HL-60 (cell line): ENCODE results near the gene FBRS.
A peak's percentile ranks its signal among the peaks of the same experiment; 100 is the strongest.

Experiments used
- DNase-seq, 2 experiments: peaks; one replicate each; pipeline ENCODE4 v3.0.0-alpha.2; 2010 to 2020; ENCODE audit warnings: low read depth in 1 of 2, low spot score in 1 of 2
- H3K27ac ChIP-seq: fragments of 250-450 bp; sonication (Bioruptor Pico); replicated peaks from 2 replicates; pipeline ENCODE4 v1.5.1; 2020; ENCODE audit warnings: mild to moderate bottlenecking, moderate library complexity
- H3K27me3 ChIP-seq: fragments of 250-450 bp; sonication (Bioruptor Pico); 2 replicates; pipeline ENCODE4 v1.5.1; 2021; ENCODE audit warnings: mild to moderate bottlenecking, moderate library complexity; ENCODE audit not compliant: insufficient read depth, poor library complexity, severe bottlenecking
- H3K4me3 ChIP-seq: replicated peaks from 2 replicates; pipeline ENCODE4 v1.5.1; 2011; ENCODE audit warnings: mild to moderate bottlenecking, control low read depth, low read length; ENCODE audit not compliant: insufficient read depth
- GABPA ChIP-seq: IDR thresholded peaks from 2 replicates; pipeline ENCODE4 v1.6.1; 2012; ENCODE audit warnings: low read depth
- POLR2AphosphoS5 ChIP-seq: IDR thresholded peaks from 2 replicates; pipeline ENCODE4 v1.6.1; 2012; ENCODE audit warnings: low read depth
- SPI1 ChIP-seq: IDR thresholded peaks from 2 replicates; pipeline ENCODE4 v1.6.1; 2012; ENCODE audit warnings: low read depth, mild to moderate bottlenecking, borderline replicate concordance
- TF ChIP-seq, protein P1 (sequence below): IDR thresholded peaks from 2 replicates; pipeline ENCODE4 v1.6.1; 2012; ENCODE audit warnings: low read depth; ENCODE audit not compliant: insufficient replicate concordance
- TF ChIP-seq, protein P2 (sequence below): IDR thresholded peaks from one replicate; pipeline ENCODE4 v1.5.1; 2011; ENCODE audit warnings: low read length, control low read depth, inconsistent platforms; ENCODE audit not compliant: insufficient read depth

FBRS gene

DNA sequence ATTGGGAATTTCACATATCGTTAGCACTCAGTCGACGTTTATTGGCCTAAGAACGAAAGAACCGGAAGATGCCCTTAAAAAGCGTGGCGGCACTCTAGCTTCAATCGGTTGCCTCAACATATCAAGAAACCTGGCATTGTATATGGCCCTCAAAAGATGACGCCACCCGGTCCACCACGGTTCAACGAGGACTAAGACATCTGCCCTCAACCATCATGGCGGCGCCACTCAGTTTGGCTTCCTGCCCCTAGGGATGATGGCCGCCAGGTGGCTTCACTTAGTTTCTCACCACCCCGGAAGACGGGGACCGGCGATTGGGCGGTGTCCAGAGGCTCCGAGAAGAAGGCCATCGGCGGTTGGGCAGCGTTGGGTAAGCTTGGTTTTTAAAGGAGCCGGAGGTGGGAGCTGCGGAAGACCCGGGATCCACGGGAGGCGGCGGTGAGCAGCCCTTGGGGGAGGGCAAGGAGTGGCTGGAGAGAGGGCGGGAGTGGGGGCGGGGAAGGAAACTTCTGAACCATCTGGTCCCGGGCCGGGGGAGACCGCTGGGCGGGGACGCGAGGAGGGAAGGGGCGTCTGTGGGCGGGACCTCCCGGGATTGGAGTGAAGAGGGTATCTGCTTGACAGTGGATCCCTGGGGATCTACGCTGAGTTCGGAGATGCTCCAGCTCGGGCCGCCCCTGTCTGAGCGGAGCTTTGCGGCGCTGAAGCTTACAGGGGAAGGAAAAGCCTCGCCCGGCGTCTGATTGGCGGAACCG lies 7.7 kb upstream of the FBRS start, which contains the start of gene PRR14:
PRR14 (plus strand) TSS at position 592 of the 755 bp plus-strand sequence. CDS start 686 bp downstream, outside the sequence.
- peak; percentile 99 to 100 for DNase-seq
- peak within 1 kb of the TSS; percentile 87 for H3K27ac ChIP-seq

DNA sequence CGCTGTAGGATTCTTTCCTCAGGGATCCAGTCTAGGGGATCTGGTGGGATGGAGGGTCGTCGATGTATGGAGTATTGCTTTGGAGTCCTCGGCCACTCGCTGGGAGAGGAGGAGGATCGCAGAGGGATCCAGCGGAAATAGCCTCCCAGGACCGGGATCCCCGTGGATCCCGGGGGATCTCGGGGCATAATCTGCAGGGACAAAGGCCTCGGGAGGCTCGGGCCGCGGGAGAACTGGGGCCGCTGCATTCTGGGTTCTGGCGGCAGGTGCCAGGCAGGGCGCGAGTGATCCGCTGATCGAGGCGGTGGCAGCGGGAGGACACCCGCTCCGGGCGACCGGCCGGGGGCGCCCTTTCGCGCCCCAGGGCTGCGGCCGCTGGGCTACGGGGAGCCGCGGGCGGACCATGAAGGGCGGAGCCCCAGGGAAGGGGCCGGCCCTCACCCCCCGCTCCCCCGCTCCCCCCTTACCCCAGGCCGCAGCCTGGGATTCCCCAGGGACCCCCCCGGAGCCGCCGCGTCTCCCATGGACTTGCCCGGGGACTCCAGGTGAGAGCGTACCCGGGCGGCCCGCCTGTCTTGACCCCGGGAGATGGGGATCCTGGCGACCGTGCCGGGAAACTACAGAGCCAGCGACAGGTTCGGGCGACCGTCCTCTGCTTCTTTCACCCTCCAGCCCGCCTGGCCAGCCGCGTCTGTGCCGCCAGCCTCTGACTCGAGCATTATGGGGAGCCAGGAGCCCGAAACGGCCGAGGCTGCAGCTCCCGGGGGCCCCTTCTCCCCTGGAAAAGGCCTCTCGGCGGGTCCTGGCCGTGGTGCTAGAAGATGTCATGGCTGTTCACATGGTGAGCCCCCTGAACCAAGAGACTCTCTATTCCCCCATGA lies 6.9 kb upstream of the FBRS start:
- no peaks in the 10 kb centered on the region for H3K27me3 ChIP-seq
- peak; percentile 56 to 69 for DNase-seq
- peak overlapping the region; percentile 87 for H3K27ac ChIP-seq
- TF ChIP-seq GABPA (no peak), POLR2AphosphoS5 (peak; percentile 45), SPI1 (no peak)
- TF ChIP-seq, protein P1, sequence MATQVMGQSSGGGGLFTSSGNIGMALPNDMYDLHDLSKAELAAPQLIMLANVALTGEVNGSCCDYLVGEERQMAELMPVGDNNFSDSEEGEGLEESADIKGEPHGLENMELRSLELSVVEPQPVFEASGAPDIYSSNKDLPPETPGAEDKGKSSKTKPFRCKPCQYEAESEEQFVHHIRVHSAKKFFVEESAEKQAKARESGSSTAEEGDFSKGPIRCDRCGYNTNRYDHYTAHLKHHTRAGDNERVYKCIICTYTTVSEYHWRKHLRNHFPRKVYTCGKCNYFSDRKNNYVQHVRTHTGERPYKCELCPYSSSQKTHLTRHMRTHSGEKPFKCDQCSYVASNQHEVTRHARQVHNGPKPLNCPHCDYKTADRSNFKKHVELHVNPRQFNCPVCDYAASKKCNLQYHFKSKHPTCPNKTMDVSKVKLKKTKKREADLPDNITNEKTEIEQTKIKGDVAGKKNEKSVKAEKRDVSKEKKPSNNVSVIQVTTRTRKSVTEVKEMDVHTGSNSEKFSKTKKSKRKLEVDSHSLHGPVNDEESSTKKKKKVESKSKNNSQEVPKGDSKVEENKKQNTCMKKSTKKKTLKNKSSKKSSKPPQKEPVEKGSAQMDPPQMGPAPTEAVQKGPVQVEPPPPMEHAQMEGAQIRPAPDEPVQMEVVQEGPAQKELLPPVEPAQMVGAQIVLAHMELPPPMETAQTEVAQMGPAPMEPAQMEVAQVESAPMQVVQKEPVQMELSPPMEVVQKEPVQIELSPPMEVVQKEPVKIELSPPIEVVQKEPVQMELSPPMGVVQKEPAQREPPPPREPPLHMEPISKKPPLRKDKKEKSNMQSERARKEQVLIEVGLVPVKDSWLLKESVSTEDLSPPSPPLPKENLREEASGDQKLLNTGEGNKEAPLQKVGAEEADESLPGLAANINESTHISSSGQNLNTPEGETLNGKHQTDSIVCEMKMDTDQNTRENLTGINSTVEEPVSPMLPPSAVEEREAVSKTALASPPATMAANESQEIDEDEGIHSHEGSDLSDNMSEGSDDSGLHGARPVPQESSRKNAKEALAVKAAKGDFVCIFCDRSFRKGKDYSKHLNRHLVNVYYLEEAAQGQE, result no peak
- TF ChIP-seq, protein P2, sequence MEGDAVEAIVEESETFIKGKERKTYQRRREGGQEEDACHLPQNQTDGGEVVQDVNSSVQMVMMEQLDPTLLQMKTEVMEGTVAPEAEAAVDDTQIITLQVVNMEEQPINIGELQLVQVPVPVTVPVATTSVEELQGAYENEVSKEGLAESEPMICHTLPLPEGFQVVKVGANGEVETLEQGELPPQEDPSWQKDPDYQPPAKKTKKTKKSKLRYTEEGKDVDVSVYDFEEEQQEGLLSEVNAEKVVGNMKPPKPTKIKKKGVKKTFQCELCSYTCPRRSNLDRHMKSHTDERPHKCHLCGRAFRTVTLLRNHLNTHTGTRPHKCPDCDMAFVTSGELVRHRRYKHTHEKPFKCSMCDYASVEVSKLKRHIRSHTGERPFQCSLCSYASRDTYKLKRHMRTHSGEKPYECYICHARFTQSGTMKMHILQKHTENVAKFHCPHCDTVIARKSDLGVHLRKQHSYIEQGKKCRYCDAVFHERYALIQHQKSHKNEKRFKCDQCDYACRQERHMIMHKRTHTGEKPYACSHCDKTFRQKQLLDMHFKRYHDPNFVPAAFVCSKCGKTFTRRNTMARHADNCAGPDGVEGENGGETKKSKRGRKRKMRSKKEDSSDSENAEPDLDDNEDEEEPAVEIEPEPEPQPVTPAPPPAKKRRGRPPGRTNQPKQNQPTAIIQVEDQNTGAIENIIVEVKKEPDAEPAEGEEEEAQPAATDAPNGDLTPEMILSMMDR, result peak; percentile 71
- H3K4me3 ChIP-seq, result peak overlapping the region; percentile 85

More for the DNA sequence above, 7.7 kb upstream of the FBRS start, which contains the start of gene PRR14:
- H3K27me3 ChIP-seq, result no peaks in the 10 kb centered on the region
- H3K4me3 ChIP-seq, result peak within 1 kb of the TSS; percentile 85
- TF ChIP-seq SPI1, result no peak
- TF ChIP-seq, protein P1, result no peak
- peak; percentile 42 for TF ChIP-seq GABPA
- TF ChIP-seq, protein P2, result no peak
- TF ChIP-seq POLR2AphosphoS5, result no peak

DNA sequence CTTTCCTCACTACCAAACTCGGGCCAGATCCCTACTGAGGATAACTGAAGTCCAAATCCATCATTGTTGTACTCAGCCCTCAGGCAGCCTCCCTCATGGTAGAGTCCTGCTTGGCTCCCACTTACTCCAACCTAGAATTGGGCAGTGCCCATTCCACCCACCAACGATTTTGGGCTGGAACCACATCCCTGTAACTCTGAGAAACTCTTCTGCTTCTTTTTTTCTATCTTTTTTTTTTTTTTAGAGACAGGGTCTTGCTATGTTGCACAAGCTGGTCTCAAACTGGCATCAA lies 6.3 kb upstream of the FBRS start:
- no peak for DNase-seq
- TF ChIP-seq, protein P1, result no peak
- no peak for TF ChIP-seq SPI1
- TF ChIP-seq, protein P2, result no peak
- no peak for TF ChIP-seq POLR2AphosphoS5
- no peak for TF ChIP-seq GABPA
- peak overlapping the region; percentile 85 for H3K4me3 ChIP-seq
- no peaks in the 10 kb centered on the region for H3K27me3 ChIP-seq
- H3K27ac ChIP-seq, result peak overlapping the region; percentile 87
